SU-DHL-6 (cell line): ENCODE measurements around the gene MYCT1.

Experiments
- H2AFZ ChIP-seq: fragments of 200-600 bp; sonication (generic); 2 replicates; pipeline ENCODE4 v1.6.1; 2014; ENCODE audit warnings: low read depth, mild to moderate bottlenecking, moderate library complexity, mixed read lengths, antibody characterized with exemption, low read length; ENCODE audit not compliant: severe bottlenecking
- H3F3A ChIP-seq: fragments of 200-600 bp; shearing (Covaris generic); 2 replicates; pipeline ENCODE4 v1.6.0; 2016; ENCODE audit warnings: antibody characterized with exemption, mild to moderate bottlenecking; ENCODE audit not compliant: insufficient read depth
- H3K27ac ChIP-seq: fragments of 200-600 bp; sonication (generic); 2 replicates; pipeline ENCODE4 v1.5.1; 2016; ENCODE audit warnings: low read depth, mild to moderate bottlenecking, low read length, moderate library complexity, mixed read lengths
- H3K27me3 ChIP-seq: fragments of 200-600 bp; sonication (generic), shearing (Covaris generic); 2 replicates; pipeline ENCODE4 v1.6.0; 2014; ENCODE audit warnings: mild to moderate bottlenecking, low read length
- H3K36me3 ChIP-seq: fragments of 200-600 bp; sonication (generic); 2 replicates; pipeline ENCODE4 v1.6.1; 2014; ENCODE audit warnings: mild to moderate bottlenecking, low read length, mixed read lengths
- H3K4me2 ChIP-seq: fragments of 300-600, 200-600 bp; shearing (Covaris generic), sonication (generic); 2 replicates; pipeline ENCODE4 v1.6.0; 2014; ENCODE audit warnings: low read length, low read depth, mild to moderate bottlenecking; ENCODE audit not compliant: poor library complexity, severe bottlenecking
- H3K4me3 ChIP-seq: fragments of 200-600 bp; sonication (generic); 2 replicates; pipeline ENCODE4 v1.5.1; 2014; ENCODE audit warnings: antibody characterized with exemption, low read length, mild to moderate bottlenecking, mixed read lengths; ENCODE audit not compliant: insufficient read depth, poor library complexity, severe bottlenecking
- H3K79me2 ChIP-seq: fragments of 200-600 bp; sonication (generic); 2 replicates; pipeline ENCODE4 v1.6.1; 2014; ENCODE audit warnings: mild to moderate bottlenecking, low read length, moderate library complexity; ENCODE audit not compliant: insufficient read depth
- H3K9ac ChIP-seq: fragments of 200-600 bp; sonication (generic); 2 replicates; pipeline ENCODE4 v1.7.0; 2014; ENCODE audit warnings: mild to moderate bottlenecking, low read length
- H3K9me2 ChIP-seq: fragments of 200-600 bp; sonication (generic); replicated peaks from 2 replicates; pipeline ENCODE4 v1.6.1; 2014; ENCODE audit warnings: low read length; ENCODE audit not compliant: insufficient read depth
- H3K9me3 ChIP-seq: fragments of 200-600 bp; sonication (generic); 2 replicates; pipeline ENCODE4 v1.6.1; 2014; ENCODE audit warnings: low read length, mixed read lengths; ENCODE audit not compliant: insufficient read depth
- H4K20me1 ChIP-seq: fragments of 200-600 bp; sonication (generic); 2 replicates; pipeline ENCODE4 v1.6.1; 2014; ENCODE audit warnings: low read depth, mild to moderate bottlenecking, antibody characterized with exemption, low read length, moderate library complexity, mixed read lengths
- CTCF ChIP-seq: fragments of 200-600 bp; sonication (generic); IDR thresholded peaks from one replicate; pipeline ENCODE4 v1.5.1; 2017; ENCODE audit warnings: antibody characterized with exemption, mild to moderate bottlenecking, low read length, moderate library complexity; ENCODE audit not compliant: insufficient read depth, poor library complexity, severe bottlenecking
- EZH2phosphoT487 ChIP-seq: fragments of 200-600 bp; sonication (generic), shearing (Covaris generic); conservative IDR thresholded peaks from 2 replicates; pipeline ENCODE4 v1.6.1; 2018; ENCODE audit warnings: mild to moderate bottlenecking, antibody characterized with exemption, low read length, moderate library complexity, mixed read lengths

MYCT1 gene

GRCh38 chr6:152685819-152686218 is 11.9 kb upstream of the MYCT1 start:
- Histone ChIP-seq H3K79me2 (peaks cover 10% of the 10 kb centered on the region; the same call in 1 of the 2 replicates), H3K9ac (peak overlapping the region; percentile 15; the same call in 1 of the 2 replicates), H4K20me1 (no peaks in the 10 kb centered on the region), H3K9me3 (no peaks in the 10 kb centered on the region), H3K27me3 (no peaks in the 10 kb centered on the region), H3K27ac (peak overlapping the region; percentile 100), H3K4me3 (peak overlapping the region; percentile 28), H2AFZ (no peak overlapping the region), H3K36me3 (no peaks in the 10 kb centered on the region), H3F3A (peaks cover 40% of the 10 kb centered on the region), H3K9me2 (no peaks in the 10 kb centered on the region), H3K4me2 (peak overlapping the region; percentile 100)
- TF ChIP-seq EZH2phosphoT487 (no peak), CTCF (no peak)

GRCh38 chr6:152695372-152696045 is 2.2 kb upstream of the MYCT1 start:
- Histone ChIP-seq H3K4me2 (no peak overlapping the region), H3K9ac (no peak overlapping the region)

GRCh38 chr6:152696522-152696921 is 1.2 kb upstream of the MYCT1 start:
- H3K4me2 ChIP-seq = no peak overlapping the region

More at GRCh38 chr6:152695372-152696045, 2.2 kb upstream of the MYCT1 start:
- H3K79me2 ChIP-seq = no peaks in the 10 kb centered on the region
- H3K4me3 ChIP-seq = no peak overlapping the region
- no peak overlapping the region for H2AFZ ChIP-seq
- H3K36me3 ChIP-seq = peaks cover 24% of the 10 kb centered on the region
- H3F3A ChIP-seq = 0 out of 2 replicates have a peak, but pooled peaks cover 7% of the 10 kb centered on the region
- H3K27ac ChIP-seq = no peak overlapping the region
- H3K9me3 ChIP-seq = no peaks in the 10 kb centered on the region
- no peaks in the 10 kb centered on the region for H4K20me1 ChIP-seq
- H3K9me2 ChIP-seq = no peaks in the 10 kb centered on the region
- TF ChIP-seq EZH2phosphoT487 (no peak), CTCF (no peak)
- H3K27me3 ChIP-seq = no peaks in the 10 kb centered on the region

GRCh38 chr6:152698692-152699091 is 995 bp downstream of the MYCT1 start:
- Histone ChIP-seq H3K9me3 (no peaks in the 10 kb centered on the region), H3K36me3 (peaks cover 6% of the 10 kb centered on the region; the same call in 1 of the 2 replicates), H2AFZ (no peak overlapping the region), H3K79me2 (no peaks in the 10 kb centered on the region), H3K4me2 (no peak overlapping the region), H3K9me2 (no peaks in the 10 kb centered on the region), H4K20me1 (no peaks in the 10 kb centered on the region), H3K27me3 (no peaks in the 10 kb centered on the region), H3K9ac (no peak overlapping the region), H3K27ac (no peak overlapping the region), H3K4me3 (no peak overlapping the region), H3F3A (0 out of 2 replicates have a peak, but pooled peaks cover 7% of the 10 kb centered on the region)
- TF ChIP-seq CTCF = no peak
- no peak for TF ChIP-seq EZH2phosphoT487

More at GRCh38 chr6:152696522-152696921, 1.2 kb upstream of the MYCT1 start:
- Histone ChIP-seq H3F3A (0 out of 2 replicates have a peak, but pooled peaks cover 7% of the 10 kb centered on the region), H3K27ac (no peak overlapping the region), H3K9ac (no peak overlapping the region), H3K79me2 (no peaks in the 10 kb centered on the region), H3K4me3 (no peak overlapping the region), H3K9me2 (no peaks in the 10 kb centered on the region), H4K20me1 (no peaks in the 10 kb centered on the region), H3K9me3 (no peaks in the 10 kb centered on the region), H3K36me3 (peaks cover 24% of the 10 kb centered on the region), H2AFZ (no peak overlapping the region), H3K27me3 (no peaks in the 10 kb centered on the region)
- no peak for TF ChIP-seq EZH2phosphoT487
